Liver (tissue), 9 donors: ENCODE data around the gene KIF2B. TPM values are rescaled to one million over a fixed set of nuclear protein-coding genes. Genes with fewer than 3 reads are reported as not detected.

Experiments
- DNase-seq: peaks from one replicate; pipeline ENCODE4 v3.0.0-alpha.2; 2017; ENCODE audit warnings: low spot score
- H3K27ac ChIP-seq, 2 donors: one replicate each; pipeline ENCODE4 v1.7.0; 2013; ENCODE audit warnings: inconsistent platforms in 2 of 2, low read length in 2 of 2, control low read depth in 1 of 2, low read depth in 1 of 2, mild to moderate bottlenecking in 1 of 2
- H3K27me3 ChIP-seq, 4 donors: one replicate each; pipeline versions ENCODE4 v1.6.1 to v1.7.0; 2013; ENCODE audit warnings: low read length in 3 of 4, inconsistent platforms in 1 of 4, mild to moderate bottlenecking in 1 of 4, moderate library complexity in 1 of 4; ENCODE audit not compliant: control insufficient read depth in 4 of 4, insufficient read depth in 4 of 4
- H3K36me3 ChIP-seq, 4 donors: one replicate each; pipeline versions ENCODE4 v1.6.1 to v1.7.0; 2013; ENCODE audit warnings: low read length in 3 of 4, mild to moderate bottlenecking in 3 of 4, low read depth in 1 of 4, moderate library complexity in 1 of 4; ENCODE audit not compliant: control insufficient read depth in 4 of 4, insufficient read depth in 3 of 4
- H3K4me1 ChIP-seq, 4 donors: one replicate each; pipeline versions ENCODE4 v1.6.1 to v1.7.0; 2013; ENCODE audit warnings: low read length in 3 of 4, mild to moderate bottlenecking in 3 of 4, moderate library complexity in 1 of 4; ENCODE audit not compliant: control insufficient read depth in 4 of 4, insufficient read depth in 4 of 4
- H3K4me3 ChIP-seq, 3 donors: one replicate each; pipeline versions ENCODE4 v1.6.1 to v1.7.0; 2013; ENCODE audit warnings: low read length in 3 of 3, control low read depth in 1 of 3, low read depth in 1 of 3, mild to moderate bottlenecking in 1 of 3
- H3K9ac ChIP-seq, 2 donors: one replicate each; pipeline ENCODE4 v1.7.0; 2013; ENCODE audit warnings: low read length in 2 of 2, mild to moderate bottlenecking in 2 of 2, moderate library complexity in 2 of 2, control low read depth in 1 of 2, low read depth in 1 of 2
- H3K9me3 ChIP-seq, 4 donors: one replicate each; pipeline versions ENCODE4 v1.6.1 to v1.7.0; 2013; ENCODE audit warnings: low read length in 3 of 4; ENCODE audit not compliant: control insufficient read depth in 4 of 4
- EGR1 ChIP-seq, 2 donors: IDR thresholded peaks; 2 replicates each; pipeline ENCODE4 v1.6.1; 2016 to 2018; ENCODE audit warnings: antibody characterized with exemption in 2 of 2, low read depth in 2 of 2
- FOXA1 ChIP-seq: IDR thresholded peaks from 2 replicates; pipeline ENCODE4 v1.6.1; 2016; ENCODE audit warnings: antibody characterized with exemption
- FOXA2 ChIP-seq: IDR thresholded peaks from 2 replicates; pipeline ENCODE4 v1.6.1; 2016; ENCODE audit warnings: antibody characterized with exemption
- GABPA ChIP-seq, 2 donors: IDR thresholded peaks in 1 of 2; conservative IDR thresholded peaks in 1 of 2; 2 replicates each; pipeline ENCODE4 v1.6.1; 2016; ENCODE audit warnings: antibody characterized with exemption in 2 of 2, mild to moderate bottlenecking in 1 of 2, moderate library complexity in 1 of 2
- HNF4A ChIP-seq, 2 donors: conservative IDR thresholded peaks; 2 replicates each; pipeline ENCODE4 v1.6.1; 2016; ENCODE audit warnings: antibody characterized with exemption in 2 of 2, mild to moderate bottlenecking in 2 of 2
- HNF4G ChIP-seq: IDR thresholded peaks from 2 replicates; pipeline ENCODE4 v1.6.1; 2016; ENCODE audit warnings: antibody characterized with exemption
- JUND ChIP-seq, 2 donors: IDR thresholded peaks; 2 replicates each; pipeline ENCODE4 v1.6.1; 2016; ENCODE audit warnings: antibody characterized with exemption in 2 of 2
- NR2F2 ChIP-seq: IDR thresholded peaks from 2 replicates; pipeline ENCODE4 v1.6.1; 2016; ENCODE audit warnings: antibody characterized with exemption
- RAD21 ChIP-seq, 2 donors: IDR thresholded peaks; 2 replicates each; pipeline ENCODE4 v1.6.1; 2016; ENCODE audit warnings: antibody characterized with exemption in 2 of 2, mild to moderate bottlenecking in 2 of 2
- RXRA ChIP-seq, 2 donors: IDR thresholded peaks; 2 replicates each; pipeline ENCODE4 v1.6.1; 2017 to 2018; ENCODE audit warnings: antibody characterized with exemption in 2 of 2, mild to moderate bottlenecking in 1 of 2
- SP1 ChIP-seq: IDR thresholded peaks from 2 replicates; pipeline ENCODE4 v1.6.1; 2018; ENCODE audit warnings: antibody characterized with exemption, mild to moderate bottlenecking
- TAF1 ChIP-seq: conservative IDR thresholded peaks from 2 replicates; pipeline ENCODE4 v1.6.1; 2016; ENCODE audit warnings: antibody characterized with exemption, mild to moderate bottlenecking
- YY1 ChIP-seq: IDR thresholded peaks from 2 replicates; pipeline ENCODE4 v1.6.1; 2016; ENCODE audit warnings: antibody characterized with exemption, mild to moderate bottlenecking
- WGBS: extraction: QIAGEN DNeasy Blood & Tissue Kit; methylation state at CpG from one replicate; pipeline ENCODE4 v1.1.7; 2013; 5-methylcytosine and 5-hydroxymethylcytosine counted together
- polyA plus RNA-seq, 2 donors: library from polyadenylated mRNA; stranded (reverse) in 1 of 2; unstranded in 1 of 2; fragments of 200-250 nt in 1 of 2; fragments of >200 nt in 1 of 2; fragmentation: Nextera tagmentation in 1 of 2; extraction: Ambion mirVana in 1 of 2; gene quantifications; one replicate each; pipeline versions ENCODE4 v1.2.1 to v1.2.3, GENCODE V29; 2013 to 2015
- total RNA-seq, 2 donors: library from RNA; depleted of rRNA; stranded (reverse); fragments of >200 nt; gene quantifications; one replicate each; pipeline ENCODE4 v1.2.3, GENCODE V29; 2014
- TF ChIP-seq, protein P1 (sequence below): IDR thresholded peaks from 2 replicates; pipeline ENCODE4 v1.6.1; 2016; ENCODE audit warnings: antibody characterized with exemption
- TF ChIP-seq, protein P2 (sequence below): IDR thresholded peaks from 2 replicates; pipeline ENCODE4 v1.6.1; 2016; ENCODE audit warnings: antibody characterized with exemption
- TF ChIP-seq, protein P3 (sequence below): IDR thresholded peaks from 2 replicates; pipeline ENCODE4 v1.6.1; 2016; ENCODE audit warnings: antibody characterized with exemption, mild to moderate bottlenecking
- TF ChIP-seq, protein P4 (sequence below): fragments of 150-350 bp; IDR thresholded peaks from 2 replicates; pipeline ENCODE4 v1.5.1; 2017; ENCODE audit warnings: improper control_type of control experiment, low read depth, low read length; ENCODE audit not compliant: missing input control
- TF ChIP-seq, protein P5 (sequence below): IDR thresholded peaks from 2 replicates; pipeline ENCODE4 v1.6.1; 2016; ENCODE audit warnings: antibody characterized with exemption
- donor health status: healthy.
- donor health status: healthy.
- donor health status: healthy.
- donor health status: healthy.
- donor health status: healthy.

KIF2B gene
- total and polyA plus RNA-seq, 4 donors, result not detected

DNA sequence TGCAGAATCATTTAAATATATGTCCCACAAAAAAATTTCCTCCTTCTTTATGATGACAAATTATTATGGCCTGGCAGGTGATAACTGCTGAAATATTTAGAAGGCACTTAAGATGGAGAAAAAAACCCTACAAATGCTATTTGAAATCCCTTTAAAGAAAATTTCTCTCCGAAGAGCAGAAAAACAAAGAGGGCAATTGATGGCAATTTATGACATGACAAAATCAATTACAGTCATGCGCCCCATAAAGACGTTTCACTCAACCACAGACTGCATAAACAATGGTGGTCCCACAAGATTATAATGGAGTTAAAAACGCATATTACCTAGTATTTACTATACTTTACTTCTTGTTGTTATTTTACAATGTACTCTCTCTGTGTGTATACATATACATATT, 25.2 kb upstream of the KIF2B start:
- no peak for DNase-seq
- no peak for TF ChIP-seq SP1
- no peak for TF ChIP-seq FOXA1
- TF ChIP-seq RAD21 (IDR thresholded peaks at IDR 0.05), result no peak
- TF ChIP-seq TAF1, result no peak
- TF ChIP-seq, protein P1, sequence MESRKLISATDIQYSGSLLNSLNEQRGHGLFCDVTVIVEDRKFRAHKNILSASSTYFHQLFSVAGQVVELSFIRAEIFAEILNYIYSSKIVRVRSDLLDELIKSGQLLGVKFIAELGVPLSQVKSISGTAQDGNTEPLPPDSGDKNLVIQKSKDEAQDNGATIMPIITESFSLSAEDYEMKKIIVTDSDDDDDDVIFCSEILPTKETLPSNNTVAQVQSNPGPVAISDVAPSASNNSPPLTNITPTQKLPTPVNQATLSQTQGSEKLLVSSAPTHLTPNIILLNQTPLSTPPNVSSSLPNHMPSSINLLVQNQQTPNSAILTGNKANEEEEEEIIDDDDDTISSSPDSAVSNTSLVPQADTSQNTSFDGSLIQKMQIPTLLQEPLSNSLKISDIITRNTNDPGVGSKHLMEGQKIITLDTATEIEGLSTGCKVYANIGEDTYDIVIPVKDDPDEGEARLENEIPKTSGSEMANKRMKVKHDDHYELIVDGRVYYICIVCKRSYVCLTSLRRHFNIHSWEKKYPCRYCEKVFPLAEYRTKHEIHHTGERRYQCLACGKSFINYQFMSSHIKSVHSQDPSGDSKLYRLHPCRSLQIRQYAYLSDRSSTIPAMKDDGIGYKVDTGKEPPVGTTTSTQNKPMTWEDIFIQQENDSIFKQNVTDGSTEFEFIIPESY, result no peak
- no peak for TF ChIP-seq HNF4A (conservative IDR thresholded peaks at IDR 0.05)
- TF ChIP-seq, protein P2, sequence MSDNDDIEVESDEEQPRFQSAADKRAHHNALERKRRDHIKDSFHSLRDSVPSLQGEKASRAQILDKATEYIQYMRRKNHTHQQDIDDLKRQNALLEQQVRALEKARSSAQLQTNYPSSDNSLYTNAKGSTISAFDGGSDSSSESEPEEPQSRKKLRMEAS, result no peak
- TF ChIP-seq JUND (IDR thresholded peaks at IDR 0.05), result no peak
- no peak for TF ChIP-seq NR2F2
- TF ChIP-seq RXRA (IDR thresholded peaks at IDR 0.05), result no peak
- no peak for TF ChIP-seq YY1
- TF ChIP-seq FOXA2, result no peak
- TF ChIP-seq, protein P3, sequence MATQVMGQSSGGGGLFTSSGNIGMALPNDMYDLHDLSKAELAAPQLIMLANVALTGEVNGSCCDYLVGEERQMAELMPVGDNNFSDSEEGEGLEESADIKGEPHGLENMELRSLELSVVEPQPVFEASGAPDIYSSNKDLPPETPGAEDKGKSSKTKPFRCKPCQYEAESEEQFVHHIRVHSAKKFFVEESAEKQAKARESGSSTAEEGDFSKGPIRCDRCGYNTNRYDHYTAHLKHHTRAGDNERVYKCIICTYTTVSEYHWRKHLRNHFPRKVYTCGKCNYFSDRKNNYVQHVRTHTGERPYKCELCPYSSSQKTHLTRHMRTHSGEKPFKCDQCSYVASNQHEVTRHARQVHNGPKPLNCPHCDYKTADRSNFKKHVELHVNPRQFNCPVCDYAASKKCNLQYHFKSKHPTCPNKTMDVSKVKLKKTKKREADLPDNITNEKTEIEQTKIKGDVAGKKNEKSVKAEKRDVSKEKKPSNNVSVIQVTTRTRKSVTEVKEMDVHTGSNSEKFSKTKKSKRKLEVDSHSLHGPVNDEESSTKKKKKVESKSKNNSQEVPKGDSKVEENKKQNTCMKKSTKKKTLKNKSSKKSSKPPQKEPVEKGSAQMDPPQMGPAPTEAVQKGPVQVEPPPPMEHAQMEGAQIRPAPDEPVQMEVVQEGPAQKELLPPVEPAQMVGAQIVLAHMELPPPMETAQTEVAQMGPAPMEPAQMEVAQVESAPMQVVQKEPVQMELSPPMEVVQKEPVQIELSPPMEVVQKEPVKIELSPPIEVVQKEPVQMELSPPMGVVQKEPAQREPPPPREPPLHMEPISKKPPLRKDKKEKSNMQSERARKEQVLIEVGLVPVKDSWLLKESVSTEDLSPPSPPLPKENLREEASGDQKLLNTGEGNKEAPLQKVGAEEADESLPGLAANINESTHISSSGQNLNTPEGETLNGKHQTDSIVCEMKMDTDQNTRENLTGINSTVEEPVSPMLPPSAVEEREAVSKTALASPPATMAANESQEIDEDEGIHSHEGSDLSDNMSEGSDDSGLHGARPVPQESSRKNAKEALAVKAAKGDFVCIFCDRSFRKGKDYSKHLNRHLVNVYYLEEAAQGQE, result no peak
- no peak for TF ChIP-seq GABPA (IDR thresholded peaks at IDR 0.05 in 1 of 2, conservative IDR thresholded peaks at IDR 0.05 in 1 of 2)
- TF ChIP-seq, protein P4, sequence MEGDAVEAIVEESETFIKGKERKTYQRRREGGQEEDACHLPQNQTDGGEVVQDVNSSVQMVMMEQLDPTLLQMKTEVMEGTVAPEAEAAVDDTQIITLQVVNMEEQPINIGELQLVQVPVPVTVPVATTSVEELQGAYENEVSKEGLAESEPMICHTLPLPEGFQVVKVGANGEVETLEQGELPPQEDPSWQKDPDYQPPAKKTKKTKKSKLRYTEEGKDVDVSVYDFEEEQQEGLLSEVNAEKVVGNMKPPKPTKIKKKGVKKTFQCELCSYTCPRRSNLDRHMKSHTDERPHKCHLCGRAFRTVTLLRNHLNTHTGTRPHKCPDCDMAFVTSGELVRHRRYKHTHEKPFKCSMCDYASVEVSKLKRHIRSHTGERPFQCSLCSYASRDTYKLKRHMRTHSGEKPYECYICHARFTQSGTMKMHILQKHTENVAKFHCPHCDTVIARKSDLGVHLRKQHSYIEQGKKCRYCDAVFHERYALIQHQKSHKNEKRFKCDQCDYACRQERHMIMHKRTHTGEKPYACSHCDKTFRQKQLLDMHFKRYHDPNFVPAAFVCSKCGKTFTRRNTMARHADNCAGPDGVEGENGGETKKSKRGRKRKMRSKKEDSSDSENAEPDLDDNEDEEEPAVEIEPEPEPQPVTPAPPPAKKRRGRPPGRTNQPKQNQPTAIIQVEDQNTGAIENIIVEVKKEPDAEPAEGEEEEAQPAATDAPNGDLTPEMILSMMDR, result no peak
- TF ChIP-seq, protein P5, sequence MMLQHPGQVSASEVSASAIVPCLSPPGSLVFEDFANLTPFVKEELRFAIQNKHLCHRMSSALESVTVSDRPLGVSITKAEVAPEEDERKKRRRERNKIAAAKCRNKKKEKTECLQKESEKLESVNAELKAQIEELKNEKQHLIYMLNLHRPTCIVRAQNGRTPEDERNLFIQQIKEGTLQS, result no peak
- TF ChIP-seq HNF4G, result no peak
- Histone ChIP-seq H3K27me3 (no peaks in the 10 kb centered on the region), H3K4me1 (no peaks in the 10 kb centered on the region), H3K9me3 (no peaks in the 10 kb centered on the region), H3K36me3 (no peaks in the 10 kb centered on the region), H3K27ac (no peak overlapping the region), H3K9ac (no peak overlapping the region), H3K4me3 (no peak overlapping the region)
- WGBS, result 62% methylated on average over 4 of the region's 4 CpGs

DNA sequence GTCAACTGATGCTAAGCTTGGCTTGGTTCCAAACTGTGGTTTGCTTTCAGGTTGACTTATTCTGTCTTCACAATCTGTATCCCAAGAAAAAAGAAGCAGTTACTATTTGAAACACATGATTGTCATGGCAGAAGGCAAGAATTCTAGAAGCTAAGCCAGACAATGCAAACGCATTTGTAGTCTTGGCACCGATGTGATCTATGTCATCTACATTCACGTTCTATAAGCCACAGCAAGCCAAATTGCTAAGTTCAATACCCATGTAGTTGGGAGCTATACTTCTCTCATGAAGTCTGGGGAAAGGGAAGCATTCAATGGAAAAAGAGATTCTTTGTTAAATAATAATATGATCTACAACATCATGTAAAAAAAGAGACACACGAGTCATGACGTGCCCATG, 18.3 kb upstream of the KIF2B start:
- Histone ChIP-seq H3K4me1 (no peaks in the 10 kb centered on the region), H3K9me3 (no peaks in the 10 kb centered on the region), H3K36me3 (no peaks in the 10 kb centered on the region), H3K4me3 (no peak overlapping the region), H3K9ac (no peak overlapping the region), H3K27me3 (no peaks in the 10 kb centered on the region), H3K27ac (no peak overlapping the region)
- DNase-seq, result no peak
- WGBS, result 81% methylated on average over 5 of the region's 5 CpGs
- no peak for TF ChIP-seq HNF4G
- TF ChIP-seq EGR1 (IDR thresholded peaks at IDR 0.05; ENCODE audit: low read depth in 2 of 2), result no peak
- TF ChIP-seq SP1, result no peak
- TF ChIP-seq, protein P4, result no peak
- no peak for TF ChIP-seq YY1
- no peak for TF ChIP-seq RXRA (IDR thresholded peaks at IDR 0.05)
- TF ChIP-seq HNF4A (conservative IDR thresholded peaks at IDR 0.05), result no peak
- no peak for TF ChIP-seq GABPA (IDR thresholded peaks at IDR 0.05 in 1 of 2, conservative IDR thresholded peaks at IDR 0.05 in 1 of 2)
- TF ChIP-seq RAD21 (IDR thresholded peaks at IDR 0.05), result no peak
- no peak for TF ChIP-seq NR2F2
